ENCODE results near the gene HSPA1L. TPM values are rescaled to one million over a fixed set of nuclear protein-coding genes. Genes with fewer than 3 reads are reported as not detected.
"Not testable (repeated sequence)": the region's sequence is repeated elsewhere in the genome, so short reads cannot be mapped to it uniquely, and the experiment has no call there.

The HSPA1L gene
- total RNA-seq, result 0.84 TPM
- long read RNA-seq, partial matches to known transcripts, result 0 of 4 reads
- long read RNA-seq, other reads (novel, unspliced or antisense), result 3 of 4 reads

- peak; percentile 97 for DNase-seq (ENCODE audit: low spot score)
These were observed at the start of gene HSPA1L, which contains the start of gene HSPA1A for GRCh38 chr6:31815025-31815838. TSS of gene HSPA1L (minus strand) at chr6:31815283. CDS start at chr6:31811972, 3,311 bp downstream. TSS of gene HSPA1A (plus strand) at chr6:31815543. CDS start at chr6:31815757, 214 bp downstream.

DNA sequence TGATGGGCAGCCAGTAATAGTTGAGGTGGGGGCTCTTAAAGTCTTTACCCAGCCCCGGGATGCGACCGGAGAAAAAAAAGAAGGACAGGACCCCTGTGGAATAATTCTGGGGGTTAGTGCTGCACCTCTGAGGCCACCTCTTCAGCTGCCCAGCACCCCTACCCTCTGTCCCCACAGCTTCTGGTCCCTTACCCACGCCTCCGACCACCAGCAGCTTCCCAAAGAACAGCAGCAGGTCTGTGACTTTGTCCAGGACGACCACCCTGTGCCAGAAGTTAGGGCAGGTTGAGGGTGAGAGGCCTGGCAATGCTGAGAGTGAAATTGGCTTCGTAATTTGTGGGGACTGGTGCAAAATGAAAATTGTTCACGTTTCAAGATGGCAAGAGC, 49.7 kb upstream of the HSPA1L start:
- DNase-seq (ENCODE audit: low spot score), result no peak

DNA sequence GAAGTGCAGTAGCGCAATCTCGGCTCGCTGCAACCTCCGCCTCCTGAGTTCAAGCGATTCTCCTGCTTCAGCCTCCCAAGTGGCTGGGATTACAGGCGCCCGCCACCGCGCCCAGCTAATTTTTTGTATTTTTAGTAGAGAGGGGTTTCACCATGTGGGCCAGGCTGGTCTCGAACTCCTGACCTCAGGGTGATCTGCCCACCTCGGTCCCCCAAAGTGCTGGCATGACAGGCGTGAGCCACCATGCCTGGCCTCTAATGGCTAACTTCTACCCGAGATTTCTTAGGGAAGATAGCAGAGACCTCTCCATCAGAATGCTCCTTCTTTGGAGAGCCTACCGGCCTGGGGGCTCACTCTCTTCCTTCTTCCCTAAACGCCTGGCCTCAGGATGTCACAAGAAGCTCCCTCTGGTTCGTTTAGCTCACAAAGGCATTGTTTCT, 49.1 kb upstream of the HSPA1L start:
- DNase-seq (ENCODE audit: low spot score), result not testable (repeated sequence)

GRCh38 chr6:31862344-31863235, 47.5 kb upstream of the HSPA1L start, which contains the start of gene NEU1:
TSS of gene NEU1 (minus strand) at chr6:31862821. CDS start at chr6:31862776, 45 bp downstream.
- peak; percentile 100 for DNase-seq (ENCODE audit: low spot score)

GRCh38 chr6:31861919-31862343, 46.8 kb upstream of the HSPA1L start:
- no peak for DNase-seq (ENCODE audit: low spot score)

- no peak for DNase-seq (ENCODE audit: low spot score)
These were observed 46.1 kb upstream of the HSPA1L start for GRCh38 chr6:31861150-31861549.

- DNase-seq (ENCODE audit: low spot score), result no peak
These were observed 45.3 kb upstream of the HSPA1L start for GRCh38 chr6:31860349-31860748.

DNA sequence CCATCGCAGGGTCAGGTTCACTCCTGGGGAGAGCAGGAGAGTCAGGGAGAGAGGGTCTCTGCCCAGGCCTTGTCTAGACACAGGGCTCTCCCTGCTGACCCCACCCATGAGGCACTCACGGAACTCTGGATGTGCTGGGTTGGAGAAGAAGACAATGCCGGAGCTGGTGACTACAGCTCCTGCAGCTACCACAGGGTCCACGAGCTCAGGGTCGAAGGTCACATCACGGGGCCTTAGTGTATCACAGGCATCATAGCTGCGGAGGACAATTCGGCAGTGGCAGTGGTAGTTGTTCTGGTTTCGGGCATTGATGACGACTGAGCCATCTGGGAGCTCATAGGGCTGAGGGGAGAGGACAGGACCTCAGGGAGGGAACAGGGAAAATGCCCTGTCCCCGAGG, 44.8 kb upstream of the HSPA1L start:
- no peak for DNase-seq (ENCODE audit: low spot score)

GRCh38 chr6:31858707-31859106, 43.6 kb upstream of the HSPA1L start:
- no peak for DNase-seq (ENCODE audit: low spot score)

- not testable (repeated sequence) for DNase-seq (ENCODE audit: low spot score)
These were observed 42.7 kb upstream of the HSPA1L start for GRCh38 chr6:31857774-31858173.

GRCh38 chr6:31851980-31852718, 37.1 kb upstream of the HSPA1L start:
- not testable (repeated sequence) for DNase-seq (ENCODE audit: low spot score)

GRCh38 chr6:31851485-31851832, 36.4 kb upstream of the HSPA1L start:
- DNase-seq (ENCODE audit: low spot score), result no peak

GRCh38 chr6:31850765-31851484, 35.8 kb upstream of the HSPA1L start:
- DNase-seq (ENCODE audit: low spot score), result no peak

DNA sequence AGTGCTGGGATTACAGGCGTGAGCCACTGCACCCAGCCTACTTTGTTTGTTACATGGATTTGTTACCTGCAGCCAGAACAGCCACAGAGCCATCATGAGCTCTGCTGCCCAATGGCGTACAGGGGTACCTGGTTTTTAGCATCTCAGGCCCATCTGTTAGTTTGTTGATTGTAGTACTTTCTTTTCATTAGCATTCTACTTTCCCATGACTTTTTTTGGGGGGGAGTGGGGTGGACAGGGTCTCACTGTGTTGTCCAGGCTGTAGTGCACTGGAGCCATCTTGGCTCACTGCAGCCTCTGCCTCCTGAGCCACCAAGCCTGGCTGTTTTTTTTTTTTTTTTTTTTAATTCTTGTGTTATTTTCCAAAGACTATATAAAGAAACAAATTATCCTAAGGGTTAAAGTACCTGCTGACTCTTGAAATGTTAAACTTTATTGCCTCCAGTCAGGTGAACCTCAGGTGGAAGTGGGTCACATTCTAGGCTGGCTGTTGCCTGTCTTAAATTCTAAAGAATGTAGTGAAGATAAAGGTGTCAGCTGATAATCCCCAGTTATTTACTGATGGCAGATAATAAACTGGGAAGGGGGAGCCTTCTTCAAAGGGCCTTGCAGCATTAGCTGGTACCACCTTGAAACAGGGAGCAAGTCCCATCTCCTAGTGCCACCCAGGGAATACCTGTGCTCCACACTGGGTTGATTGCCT, 32.3 kb upstream of the HSPA1L start:
- no peak for DNase-seq (ENCODE audit: low spot score)

- no peak for DNase-seq (ENCODE audit: low spot score)
These were observed 29.4 kb upstream of the HSPA1L start for GRCh38 chr6:31844507-31844906.

DNA sequence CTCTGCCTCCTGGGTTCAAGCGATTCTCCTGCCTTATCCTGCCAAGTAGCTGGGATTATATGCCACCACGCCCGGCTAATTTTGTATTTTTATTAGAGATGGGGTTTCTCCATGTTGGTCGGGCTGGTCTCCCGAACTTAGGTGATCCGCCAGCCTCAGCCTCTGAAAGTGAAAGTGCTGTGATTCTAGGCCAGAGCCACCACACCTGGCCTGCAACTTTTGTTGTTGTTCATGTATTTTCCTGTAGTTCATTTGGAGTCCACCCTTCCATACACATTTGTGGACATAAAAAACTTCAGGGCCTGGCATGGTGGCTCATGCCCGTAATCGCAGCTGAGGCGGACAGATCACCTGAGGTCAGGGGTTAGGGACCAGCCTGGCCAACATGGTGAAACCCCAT, 27.0 kb upstream of the HSPA1L start:
- DNase-seq (ENCODE audit: low spot score), result no peak

DNA sequence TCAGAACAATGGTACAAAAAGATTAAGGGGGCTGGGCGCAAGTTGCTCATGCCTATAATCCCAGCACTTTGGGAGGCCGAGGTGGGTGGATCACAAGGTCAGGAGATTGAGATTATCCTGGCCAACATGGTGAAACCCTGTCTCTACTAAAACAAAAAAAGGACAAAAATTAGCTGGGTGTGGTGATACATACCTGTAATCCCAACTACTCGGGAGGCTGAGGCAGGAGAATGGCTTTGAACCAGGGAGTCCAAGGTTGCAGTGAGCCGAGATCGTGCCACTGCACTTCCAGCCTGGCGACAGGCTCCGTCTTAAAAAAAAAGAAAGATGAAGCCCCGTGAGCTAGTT, 24.7 kb upstream of the HSPA1L start:
- DNase-seq (ENCODE audit: low spot score), result not testable (repeated sequence)

- DNase-seq (ENCODE audit: low spot score), result no peak
These were observed 23.9 kb upstream of the HSPA1L start for GRCh38 chr6:31838968-31839367.

GRCh38 chr6:31838114-31838553, 23.1 kb upstream of the HSPA1L start:
- not testable (repeated sequence) for DNase-seq (ENCODE audit: low spot score)
